Breast epithelium (tissue), 4 donors: ENCODE measurements around the gene PRKAR2A. TPM values are rescaled to one million over a fixed set of nuclear protein-coding genes. Genes with fewer than 3 reads are reported as not detected.
A peak's percentile ranks its signal among the peaks of the same experiment; 100 is the strongest.

Source experiments
- DNase-seq, 2 donors: peaks; one replicate each; pipeline ENCODE4 v3.0.0-alpha.2; 2019; ENCODE audit warnings: low spot score in 2 of 2
- H3K27ac ChIP-seq, 2 donors: fragments of 200-600 bp; sonication (generic) in 1 of 2; one replicate each; pipeline ENCODE4 v1.5.1; 2016 to 2019; ENCODE audit warnings: mild to moderate bottlenecking in 1 of 2
- H3K27me3 ChIP-seq, 2 donors: fragments of 200-600 bp; sonication (generic) in 1 of 2; one replicate each; pipeline versions ENCODE4 v1.5.1 to v1.6.0; 2017 to 2019; ENCODE audit warnings: control low read depth in 1 of 2, mild to moderate bottlenecking in 1 of 2
- H3K36me3 ChIP-seq: fragments of 200-600 bp; one replicate; pipeline ENCODE4 v1.5.1; 2019
- H3K4me1 ChIP-seq, 2 donors: fragments of 200-600 bp; sonication (generic); one replicate each; pipeline ENCODE4 v1.5.1; 2016 to 2019; ENCODE audit warnings: control low read depth in 1 of 2
- H3K4me3 ChIP-seq, 3 donors: fragments of 200-600 bp; sonication (generic); 1 replicate in 2 of 3; 2 replicates in 1 of 3; pipeline ENCODE4 v1.5.1; 2016 to 2019; ENCODE audit warnings: mild to moderate bottlenecking in 3 of 3, moderate library complexity in 2 of 3
- H3K9me3 ChIP-seq, 2 donors: fragments of 200-600 bp; sonication (generic) in 1 of 2; one replicate each; pipeline ENCODE4 v1.5.1; 2016 to 2019; ENCODE audit warnings: control low read depth in 1 of 2
- CTCF ChIP-seq, 3 donors: fragments of 450-650 bp; IDR thresholded peaks; one replicate each; pipeline ENCODE4 v1.5.1; 2016 to 2017; ENCODE audit warnings: antibody characterized with exemption in 3 of 3, mild to moderate bottlenecking in 3 of 3, moderate library complexity in 3 of 3
- POLR2A ChIP-seq: fragments of 450-650 bp; IDR thresholded peaks from one replicate; pipeline ENCODE4 v1.6.1; 2016; ENCODE audit warnings: antibody characterized with exemption, mild to moderate bottlenecking, moderate library complexity
- POLR2AphosphoS5 ChIP-seq, 3 donors: sonication (generic); formaldehyde crosslinking; IDR thresholded peaks; one replicate each; pipeline ENCODE4 v1.6.1; 2017; ENCODE audit warnings: antibody characterized with exemption in 3 of 3
- intact Hi-C: fragments of 100-400 bp; cut with DNase I; formaldehyde crosslinking; loops from one replicate; pipeline ENCODE4 v1.15.1; 2023; ENCODE audit warnings: low total_unique reads
- total RNA-seq, 3 donors: library from RNA; depleted of rRNA; stranded (reverse); fragments of >200 nt; gene quantifications; one replicate each; pipeline ENCODE4 v1.1.0, GENCODE V29; 2016

PRKAR2A gene
- total RNA-seq, 3 donors from 2014 or later = 27.2 to 33.0 (median 30.7) TPM

- Histone ChIP-seq H3K27me3 (no peaks in the 10 kb centered on the region), H3K4me3 (no peak overlapping the region), H3K27ac (no peak overlapping the region), H3K36me3 (no peaks in the 10 kb centered on the region), H3K9me3 (no peaks in the 10 kb centered on the region), H3K4me1 (no peaks in the 10 kb centered on the region)
- TF ChIP-seq POLR2A = no peak
- TF ChIP-seq POLR2AphosphoS5 (IDR thresholded peaks at IDR 0.05) = no peak
- no peak for TF ChIP-seq CTCF (IDR thresholded peaks at IDR 0.05)
- intact Hi-C loops = no loop called here
- DNase-seq = no peak
Measured at GRCh38 chr3:48756640-48757039, 91.0 kb downstream of the PRKAR2A start.

- no peaks in the 10 kb centered on the region for H3K27me3 ChIP-seq
- no peak overlapping the region for H3K27ac ChIP-seq
- no peaks in the 10 kb centered on the region for H3K9me3 ChIP-seq
- no peak for TF ChIP-seq POLR2A
- no peak for TF ChIP-seq CTCF (IDR thresholded peaks at IDR 0.05)
- no peak for TF ChIP-seq POLR2AphosphoS5 (IDR thresholded peaks at IDR 0.05)
- DNase-seq = no peak
- intact Hi-C loops = no loop called here
- H3K4me1 ChIP-seq = peaks cover 0 to 4% of the 10 kb centered on the region in 2 donors
- H3K4me3 ChIP-seq = no peak overlapping the region
- H3K36me3 ChIP-seq = no peaks in the 10 kb centered on the region
Measured at GRCh38 chr3:48750856-48751255, 96.8 kb downstream of the PRKAR2A start.

- Histone ChIP-seq H3K27ac (peak overlapping the region; percentile 68 to 76), H3K9me3 (no peaks in the 10 kb centered on the region), H3K36me3 (no peaks in the 10 kb centered on the region), H3K4me1 (peaks cover 0 to 4% of the 10 kb centered on the region in 2 donors), H3K27me3 (no peaks in the 10 kb centered on the region), H3K4me3 (no peak overlapping the region)
- TF ChIP-seq POLR2AphosphoS5 (IDR thresholded peaks at IDR 0.05) = no peak
- no peak for TF ChIP-seq CTCF (IDR thresholded peaks at IDR 0.05)
- no peak for TF ChIP-seq POLR2A
- intact Hi-C loops = no loop called here
- DNase-seq = no peak
Measured at GRCh38 chr3:48748754-48749153, 98.9 kb downstream of the PRKAR2A start.

GRCh38 chr3:48747706-48748105 is 100.0 kb downstream of the PRKAR2A start:
- H3K4me3 ChIP-seq = peak overlapping the region in 1 of 3 donors; percentile 12
- no peak for TF ChIP-seq POLR2A
- TF ChIP-seq CTCF (IDR thresholded peaks at IDR 0.05) = no peak
- no peak for TF ChIP-seq POLR2AphosphoS5 (IDR thresholded peaks at IDR 0.05)
- intact Hi-C loops = no loop called here

GRCh38 chr3:48747015-48747615 is 100.6 kb downstream of the PRKAR2A start:
- no peak for DNase-seq
- Histone ChIP-seq H3K4me1 (peaks cover 0 to 4% of the 10 kb centered on the region in 2 donors), H3K27ac (peak overlapping the region; percentile 76), H3K27me3 (no peaks in the 10 kb centered on the region), H3K9me3 (no peaks in the 10 kb centered on the region), H3K36me3 (no peaks in the 10 kb centered on the region), H3K4me3 (peak overlapping the region in 2 of 3 donors; percentile 12 to 13)
- intact Hi-C loops = no loop called here
- TF ChIP-seq POLR2A (no peak), POLR2AphosphoS5 (IDR thresholded peaks at IDR 0.05) (no peak), CTCF (IDR thresholded peaks at IDR 0.05) (no peak)

More at GRCh38 chr3:48747706-48748105, 100.0 kb downstream of the PRKAR2A start:
- Histone ChIP-seq H3K9me3 (no peaks in the 10 kb centered on the region), H3K36me3 (no peaks in the 10 kb centered on the region), H3K4me1 (peaks cover 0 to 4% of the 10 kb centered on the region in 2 donors), H3K27me3 (no peaks in the 10 kb centered on the region), H3K27ac (peak overlapping the region; percentile 71 to 76)
- peak in 1 of 2 donors; percentile 55 for DNase-seq
